Heart left ventricle (tissue), 13 donors: ENCODE results near the gene AGBL3.

ENCODE experiments used
- CTCF ChIP-seq, 12 donors: fragments of 200-600 bp; sonication (generic) in 4 of 12; IDR thresholded peaks; one replicate each; pipeline versions ENCODE4 v1.5.0 to v1.8.0; 2018 to 2022; ENCODE audit warnings: antibody characterized with exemption in 12 of 12, mild to moderate bottlenecking in 5 of 12
- POLR2A ChIP-seq, 2 donors: fragments of 450-650 bp; IDR thresholded peaks; one replicate each; pipeline ENCODE4 v1.6.1; 2017; ENCODE audit warnings: antibody characterized with exemption in 2 of 2, mild to moderate bottlenecking in 2 of 2, moderate library complexity in 2 of 2
- donor health status: ischemic (EF 13 %, LVEDD 7.1; RV severe dilation, severe dysfunction).
- donor health status: DM: no; HTN: yes; CAD: no.
- donor health status: DM: no; HTN: no; CAD: no.
- donor health status: ischemic (EF 25% LVEDD 6.9; RV normal size, moderate dysfunction).
- donor health status: ischemic (EF 25% LVEDD 5.7; RV mildly dilated, moderate dysfunction).
- donor health status: ischemic (EF 35%, LVEDD 5.7; RV mildly dilated, moderate dysfunction).
- donor health status: nonischemic (EF 11% LVEDD 7.7; RV severe dilation, severe dysfunction).
- donor health status: DM: yes; HTN: yes; CAD: no.
- donor health status: PGD.
- donor health status: ischemic (EF 29% LVEDD 5.4; RV normal size, mild dysfunction).
- donor health status: nonischemic (EF 23%, LVEDD 6.1; RV moderate dilation, normal function).

DNA sequence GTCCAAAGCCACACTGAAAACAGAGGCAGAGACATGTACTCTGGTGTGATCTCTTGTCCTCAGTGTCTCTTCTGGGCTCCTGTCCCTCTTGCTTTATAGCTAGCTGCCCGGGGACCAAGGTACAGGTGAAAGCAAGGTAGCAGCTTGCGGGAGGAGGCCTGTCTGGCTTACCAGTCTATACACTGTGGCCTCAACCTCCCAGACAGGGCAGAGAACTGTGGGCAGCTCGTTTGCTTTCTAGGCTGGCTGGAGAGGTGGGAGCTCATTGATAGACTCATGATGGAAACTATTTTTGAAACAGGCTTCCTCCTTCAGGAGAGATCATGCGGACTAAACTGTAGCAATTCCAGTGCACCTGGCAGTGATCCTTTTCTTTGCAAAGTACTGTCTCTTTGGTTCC, 179.6 kb downstream of the AGBL3 start:
- TF ChIP-seq CTCF (IDR thresholded peaks at IDR 0.05) = no peak
- no peak for TF ChIP-seq POLR2A (IDR thresholded peaks at IDR 0.05)
